OCI-LY7 (cell line): ENCODE data around the gene ASAH2. TPM values are rescaled to one million over a fixed set of nuclear protein-coding genes. Genes with fewer than 3 reads are reported as not detected.

Experiments
- BruUV-seq: library from RNA; stranded (reverse); fragments of 400-500 nt; replicated peaks from 2 replicates; lab custom pipeline; 2021; lab: Mats Ljungman, UMichigan
- CTCF ChIA-PET: fragments of 300-600 bp; sonication (Branson Sonifier 250); formaldehyde crosslinking; loops from one replicate; lab custom pipeline; 2022; ENCODE audit warnings: antibody characterized with exemption; ENCODE audit not compliant: unreplicated experiment; lab: Charles Lee
- POLR2A ChIA-PET: fragments of 300-600 bp; sonication (Branson Sonifier 250); formaldehyde crosslinking; loops from one replicate; lab custom pipeline; 2022; ENCODE audit warnings: antibody characterized with exemption; lab: Charles Lee
- DNase-seq: peaks from one replicate; pipeline ENCODE4 v3.0.0-alpha.2; 2015; ENCODE audit warnings: low spot score
- H2AFZ ChIP-seq: fragments of 200-600 bp; sonication (generic), shearing (Covaris generic); 2 replicates; pipeline ENCODE4 v1.6.1; 2014; ENCODE audit warnings: mild to moderate bottlenecking, antibody characterized with exemption, low read length, moderate library complexity
- H3K27ac ChIP-seq: fragments of 200-600 bp; sonication (generic); 2 replicates; pipeline ENCODE4 v1.5.1; 2014; ENCODE audit warnings: mixed run types, low read depth, mild to moderate bottlenecking, moderate library complexity, low read length, inconsistent platforms; ENCODE audit not compliant: poor library complexity, severe bottlenecking
- H3K36me3 ChIP-seq: fragments of 200-600 bp; sonication (generic); 2 replicates; pipeline ENCODE4 v1.6.1; 2014; ENCODE audit warnings: mild to moderate bottlenecking, antibody characterized with exemption, low read length, moderate library complexity, mixed read lengths; ENCODE audit not compliant: insufficient read depth
- H3K4me1 ChIP-seq: fragments of 200-600 bp; sonication (generic); 2 replicates; pipeline ENCODE4 v1.5.1; 2014; ENCODE audit warnings: mild to moderate bottlenecking, low read length; ENCODE audit not compliant: insufficient read depth, poor library complexity, severe bottlenecking
- H3K4me2 ChIP-seq: fragments of 200-600 bp; sonication (generic); 2 replicates; pipeline ENCODE4 v1.6.1; 2014; ENCODE audit warnings: mild to moderate bottlenecking, low read length
- H3K4me3 ChIP-seq: fragments of 200-600 bp; sonication (generic); 2 replicates; pipeline ENCODE4 v1.5.1; 2014; ENCODE audit warnings: mild to moderate bottlenecking, low read depth, low read length; ENCODE audit not compliant: poor library complexity, severe bottlenecking
- H3K79me2 ChIP-seq: fragments of 200-600 bp; sonication (generic); 2 replicates; pipeline ENCODE4 v1.6.1; 2016; ENCODE audit warnings: low read depth, mild to moderate bottlenecking, low read length, moderate library complexity, mixed read lengths; ENCODE audit not compliant: insufficient read depth
- H3K9me2 ChIP-seq: fragments of 200-600 bp; sonication (generic); 2 replicates; pipeline ENCODE4 v1.6.1; 2016; ENCODE audit warnings: mild to moderate bottlenecking, low read length, mixed read lengths; ENCODE audit not compliant: insufficient read depth
- H3K9me3 ChIP-seq: fragments of 200-600 bp; sonication (generic); 2 replicates; pipeline ENCODE4 v1.6.1; 2014; ENCODE audit warnings: mild to moderate bottlenecking, mixed run types, low read length, mixed read lengths
- H4K20me1 ChIP-seq: fragments of 200-600 bp; sonication (generic); 2 replicates; pipeline ENCODE4 v1.6.1; 2014; ENCODE audit warnings: mild to moderate bottlenecking, antibody characterized with exemption, low read length, moderate library complexity, mixed read lengths; ENCODE audit not compliant: insufficient read depth
- EZH2phosphoT487 ChIP-seq: fragments of 200-600 bp; sonication (generic); IDR thresholded peaks from 2 replicates; pipeline ENCODE4 v1.6.1; 2018; ENCODE audit warnings: low read depth, borderline replicate concordance, mild to moderate bottlenecking, mixed run types, antibody characterized with exemption, low read length, moderate library complexity, mixed read lengths
- intact Hi-C: fragments of 100-400 bp; cut with micrococcal nuclease; formaldehyde crosslinking; loops from one replicate; pipeline ENCODE4 v1.10.0; 2022; ENCODE audit not compliant: unreplicated experiment
- total RNA-seq, 2 experiments: library from RNA; depleted of rRNA in 1 of 2; stranded (reverse); fragments of >200 nt in 1 of 2; shearing (Covaris generic) in 1 of 2; gene quantifications; 2 replicates each; pipeline ENCODE4 v1.2.3, GENCODE V29; 2014 to 2022
- TF ChIP-seq, protein P1 (sequence below): fragments of 200-600 bp; sonication (generic); conservative IDR thresholded peaks from 2 replicates; pipeline ENCODE4 v1.5.1; 2014; ENCODE audit warnings: mild to moderate bottlenecking, antibody characterized with exemption, low read length, moderate library complexity, mixed read lengths

Gene ASAH2
- total RNA-seq, 2 experiments from 2014 or later, result not detected

DNA sequence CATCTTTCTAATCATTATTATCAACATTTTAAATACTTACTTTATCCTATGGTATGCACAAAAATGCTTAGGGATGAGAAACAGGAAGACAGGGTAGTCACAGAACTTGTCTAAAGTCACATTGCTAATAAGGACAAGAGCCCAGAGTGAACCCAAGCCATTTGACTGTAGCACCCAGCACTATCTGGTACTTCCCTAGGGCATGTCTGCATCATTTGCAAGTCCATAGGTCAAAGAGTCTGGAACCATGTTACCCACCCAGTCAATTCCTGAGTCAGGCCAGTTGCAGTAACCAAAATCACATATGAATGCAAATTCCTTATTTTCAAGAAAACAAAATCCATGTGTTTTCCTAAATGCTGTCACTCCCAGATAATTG, 19.1 kb downstream of the ASAH2 start:
- intact Hi-C loops, result no loop called here
- Histone ChIP-seq H3K4me2 (no peak overlapping the region), H3K4me3 (no peak overlapping the region), H3K9me3 (no peaks in the 10 kb centered on the region), H3K27ac (no peak overlapping the region), H4K20me1 (no peaks in the 10 kb centered on the region), H3K9me2 (no peaks in the 10 kb centered on the region), H3K36me3 (no peaks in the 10 kb centered on the region), H3K79me2 (no peaks in the 10 kb centered on the region), H3K4me1 (no peaks in the 10 kb centered on the region), H2AFZ (no peak overlapping the region)
- DNase-seq, result no peak
- POLR2A ChIA-PET, result no interaction called here
- TF ChIP-seq, protein P1, sequence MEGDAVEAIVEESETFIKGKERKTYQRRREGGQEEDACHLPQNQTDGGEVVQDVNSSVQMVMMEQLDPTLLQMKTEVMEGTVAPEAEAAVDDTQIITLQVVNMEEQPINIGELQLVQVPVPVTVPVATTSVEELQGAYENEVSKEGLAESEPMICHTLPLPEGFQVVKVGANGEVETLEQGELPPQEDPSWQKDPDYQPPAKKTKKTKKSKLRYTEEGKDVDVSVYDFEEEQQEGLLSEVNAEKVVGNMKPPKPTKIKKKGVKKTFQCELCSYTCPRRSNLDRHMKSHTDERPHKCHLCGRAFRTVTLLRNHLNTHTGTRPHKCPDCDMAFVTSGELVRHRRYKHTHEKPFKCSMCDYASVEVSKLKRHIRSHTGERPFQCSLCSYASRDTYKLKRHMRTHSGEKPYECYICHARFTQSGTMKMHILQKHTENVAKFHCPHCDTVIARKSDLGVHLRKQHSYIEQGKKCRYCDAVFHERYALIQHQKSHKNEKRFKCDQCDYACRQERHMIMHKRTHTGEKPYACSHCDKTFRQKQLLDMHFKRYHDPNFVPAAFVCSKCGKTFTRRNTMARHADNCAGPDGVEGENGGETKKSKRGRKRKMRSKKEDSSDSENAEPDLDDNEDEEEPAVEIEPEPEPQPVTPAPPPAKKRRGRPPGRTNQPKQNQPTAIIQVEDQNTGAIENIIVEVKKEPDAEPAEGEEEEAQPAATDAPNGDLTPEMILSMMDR, result no peak
- TF ChIP-seq EZH2phosphoT487, result no peak
- no TSS peak for BruUV-seq
- CTCF ChIA-PET, result no interaction called here

DNA sequence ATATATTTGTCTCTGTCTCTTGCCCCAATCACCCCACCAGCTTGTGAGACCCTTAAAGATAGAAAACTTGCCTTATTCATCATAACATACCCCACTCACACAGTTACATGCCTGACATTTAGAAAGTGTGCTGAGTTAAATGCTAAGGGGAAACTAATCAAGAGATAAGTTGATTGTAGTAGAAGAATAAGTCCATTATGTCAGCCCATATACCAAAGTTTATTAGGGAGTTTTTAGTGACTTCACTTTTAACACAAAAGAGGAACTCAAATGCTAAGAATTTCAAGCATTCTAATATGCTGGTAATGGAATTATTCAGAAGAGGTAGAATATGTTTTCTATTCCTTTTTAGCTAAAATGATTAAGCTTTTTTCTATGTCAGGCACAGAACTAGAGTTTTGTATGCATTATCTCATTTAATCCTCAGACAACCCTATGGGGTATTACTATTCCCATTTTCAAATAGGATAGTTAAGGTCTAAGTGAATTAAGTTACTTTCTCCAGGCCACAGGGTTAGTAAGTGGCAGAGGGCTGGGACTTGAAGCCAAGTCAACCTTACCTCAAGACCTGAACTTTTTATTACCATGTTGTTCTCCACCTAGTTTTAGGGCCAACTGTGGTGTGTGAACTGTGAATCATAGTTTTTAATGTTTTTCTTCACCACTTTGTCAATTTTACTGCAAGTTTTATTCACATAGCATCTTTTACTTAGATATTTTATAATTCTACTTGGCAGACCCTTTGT, 19.6 kb downstream of the ASAH2 start:
- Histone ChIP-seq H3K36me3 (no peaks in the 10 kb centered on the region), H3K9me3 (no peaks in the 10 kb centered on the region), H2AFZ (no peak overlapping the region), H3K79me2 (no peaks in the 10 kb centered on the region), H4K20me1 (no peaks in the 10 kb centered on the region), H3K4me2 (no peak overlapping the region), H3K9me2 (no peaks in the 10 kb centered on the region), H3K27ac (no peak overlapping the region), H3K4me1 (no peaks in the 10 kb centered on the region), H3K4me3 (no peak overlapping the region)
- POLR2A ChIA-PET, result no interaction called here
- TF ChIP-seq EZH2phosphoT487, result no peak
- TF ChIP-seq, protein P1, result no peak
- BruUV-seq, result no TSS peak
- CTCF ChIA-PET, result no interaction called here
- DNase-seq, result no peak
- intact Hi-C loops, result no loop called here

DNA sequence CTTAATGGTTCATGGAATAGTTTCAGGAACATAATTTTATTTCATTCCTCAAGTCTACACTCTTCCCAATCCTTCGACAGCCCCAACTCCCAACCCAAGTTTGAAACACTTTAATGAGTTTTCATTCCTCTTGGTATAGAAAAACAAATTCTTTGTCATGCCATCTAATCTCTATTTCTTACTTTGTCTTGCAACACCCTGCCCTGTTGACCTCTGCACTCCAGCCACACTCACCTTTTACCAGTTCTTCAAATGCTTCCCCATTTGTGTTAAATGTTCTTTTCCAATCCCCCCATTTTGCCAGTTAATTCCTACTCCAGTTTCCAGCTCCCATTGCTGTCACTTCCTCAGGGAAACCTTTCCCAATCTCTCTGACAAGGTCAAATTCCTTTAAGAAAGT, 21.9 kb downstream of the ASAH2 start:
- no peaks in the 10 kb centered on the region for H3K4me1 ChIP-seq
- H4K20me1 ChIP-seq, result no peaks in the 10 kb centered on the region
- H2AFZ ChIP-seq, result no peak overlapping the region
- no peak for DNase-seq
- H3K4me3 ChIP-seq, result no peak overlapping the region
- CTCF ChIA-PET, result no interaction called here
- no peaks in the 10 kb centered on the region for H3K9me3 ChIP-seq
- intact Hi-C loops, result no loop called here
- TF ChIP-seq, protein P1, result no peak
- TF ChIP-seq EZH2phosphoT487, result no peak
- H3K36me3 ChIP-seq, result no peaks in the 10 kb centered on the region
- H3K27ac ChIP-seq, result no peak overlapping the region
- H3K79me2 ChIP-seq, result no peaks in the 10 kb centered on the region
- no peaks in the 10 kb centered on the region for H3K9me2 ChIP-seq
- BruUV-seq, result no TSS peak
- no peak overlapping the region for H3K4me2 ChIP-seq
- POLR2A ChIA-PET, result no interaction called here
